ENCODE measurements around the gene CASK.
"Not testable (repeated sequence)": the region's sequence is repeated elsewhere in the genome, so short reads cannot be mapped to it uniquely, and the experiment has no call there.

Gene CASK

GRCh38 chrX:41655631-41656030 is 267.7 kb downstream of the CASK start:
- no peaks in the 10 kb centered on the region for H3K9me2 ChIP-seq (replicated peaks; ENCODE audit: insufficient read depth, low read length)
- no peaks in the 10 kb centered on the region for H3K36me3 ChIP-seq (replicated peaks; ENCODE audit: insufficient read depth, low read length)
- H3K79me2 ChIP-seq (ENCODE audit: low read length), result no peaks in the 10 kb centered on the region
- H3K27ac ChIP-seq (ENCODE audit: low read length), result no peak overlapping the region
- TF ChIP-seq CTCF (IDR thresholded peaks at IDR 0.05; ENCODE audit: low read length) (no peak), EZH2 (optimal IDR thresholded peaks at IDR 0.05; ENCODE audit: low read depth, low read length) (no peak), EZH2phosphoT487 (IDR thresholded peaks at IDR 0.05; ENCODE audit: low read length) (no peak)
- no peak overlapping the region for H3K4me2 ChIP-seq (ENCODE audit: low read depth, low read length)
- H2AFZ ChIP-seq (ENCODE audit: low read length), result no peak overlapping the region
- H3F3A ChIP-seq (ENCODE audit: insufficient read depth, low read length), result no peaks in the 10 kb centered on the region
- H3K4me1 ChIP-seq (ENCODE audit: low read length), result no peaks in the 10 kb centered on the region
- H3K4me3 ChIP-seq (ENCODE audit: low read length), result no peak overlapping the region
- no peaks in the 10 kb centered on the region for H4K20me1 ChIP-seq (ENCODE audit: insufficient read depth, low read length)
- H3K9ac ChIP-seq (ENCODE audit: low read length), result no peak overlapping the region
- H3K27me3 ChIP-seq (replicated peaks; ENCODE audit: insufficient read depth, low read length), result no peaks in the 10 kb centered on the region
- DNase-seq, result no peak
- H3K9me3 ChIP-seq (replicated peaks; ENCODE audit: insufficient read depth, low read length), result no peaks in the 10 kb centered on the region

- DNase-seq, result no peak
- H3K36me3 ChIP-seq (replicated peaks; ENCODE audit: insufficient read depth, low read length), result no peaks in the 10 kb centered on the region
These were observed 268.3 kb downstream of the CASK start for GRCh38 chrX:41655101-41655500.

DNA sequence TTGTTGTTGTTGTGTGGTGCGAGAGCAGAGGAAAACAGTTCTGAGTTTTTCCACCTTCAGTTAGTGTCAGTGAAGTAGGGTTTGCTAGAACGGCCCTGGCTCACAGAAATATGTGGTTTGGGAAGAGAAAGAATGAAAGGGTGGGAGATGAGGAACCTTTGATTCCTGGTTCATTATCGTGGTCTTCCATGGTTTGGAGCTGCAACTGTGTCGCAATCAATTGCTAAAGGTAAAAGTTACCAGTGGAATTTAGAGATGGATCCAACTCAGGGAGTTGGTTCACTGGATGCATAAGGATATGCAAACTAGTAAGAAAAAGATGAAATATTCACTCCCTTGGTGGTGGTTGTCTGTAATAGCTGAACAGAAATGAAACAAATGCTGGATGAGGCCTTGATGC is 270.2 kb downstream of the CASK start:
- Histone ChIP-seq H3K4me3 (ENCODE audit: low read length) (no peak overlapping the region), H3K27ac (ENCODE audit: low read length) (no peak overlapping the region), H3K4me1 (ENCODE audit: low read length) (no peaks in the 10 kb centered on the region), H3K9me3 (replicated peaks; ENCODE audit: insufficient read depth, low read length) (no peaks in the 10 kb centered on the region), H3K79me2 (ENCODE audit: low read length) (no peaks in the 10 kb centered on the region), H3F3A (ENCODE audit: insufficient read depth, low read length) (no peaks in the 10 kb centered on the region), H4K20me1 (ENCODE audit: insufficient read depth, low read length) (no peaks in the 10 kb centered on the region), H3K9ac (ENCODE audit: low read length) (no peak overlapping the region), H3K36me3 (replicated peaks; ENCODE audit: insufficient read depth, low read length) (no peaks in the 10 kb centered on the region), H3K27me3 (replicated peaks; ENCODE audit: insufficient read depth, low read length) (no peaks in the 10 kb centered on the region), H3K4me2 (ENCODE audit: low read depth, low read length) (no peak overlapping the region), H3K9me2 (replicated peaks; ENCODE audit: insufficient read depth, low read length) (no peaks in the 10 kb centered on the region), H2AFZ (ENCODE audit: low read length) (no peak overlapping the region)
- TF ChIP-seq CTCF (IDR thresholded peaks at IDR 0.05; ENCODE audit: low read length) (no peak), EZH2 (optimal IDR thresholded peaks at IDR 0.05; ENCODE audit: low read depth, low read length) (no peak), EZH2phosphoT487 (IDR thresholded peaks at IDR 0.05; ENCODE audit: low read length) (no peak)
- no peak for DNase-seq

More at GRCh38 chrX:41655101-41655500, 268.3 kb downstream of the CASK start:
- Histone ChIP-seq H3K9me3 (replicated peaks; ENCODE audit: insufficient read depth, low read length) (no peaks in the 10 kb centered on the region), H3K9ac (ENCODE audit: low read length) (no peak overlapping the region), H3K27ac (ENCODE audit: low read length) (no peak overlapping the region), H3F3A (ENCODE audit: insufficient read depth, low read length) (no peaks in the 10 kb centered on the region), H4K20me1 (ENCODE audit: insufficient read depth, low read length) (no peaks in the 10 kb centered on the region), H3K4me3 (ENCODE audit: low read length) (no peak overlapping the region), H3K9me2 (replicated peaks; ENCODE audit: insufficient read depth, low read length) (no peaks in the 10 kb centered on the region), H3K79me2 (ENCODE audit: low read length) (no peaks in the 10 kb centered on the region), H3K4me1 (ENCODE audit: low read length) (no peaks in the 10 kb centered on the region), H3K4me2 (ENCODE audit: low read depth, low read length) (no peak overlapping the region), H3K27me3 (replicated peaks; ENCODE audit: insufficient read depth, low read length) (no peaks in the 10 kb centered on the region), H2AFZ (ENCODE audit: low read length) (no peak overlapping the region)
- no peak for TF ChIP-seq EZH2 (optimal IDR thresholded peaks at IDR 0.05; ENCODE audit: low read depth, low read length)
- TF ChIP-seq CTCF (IDR thresholded peaks at IDR 0.05; ENCODE audit: low read length), result no peak
- TF ChIP-seq EZH2phosphoT487 (IDR thresholded peaks at IDR 0.05; ENCODE audit: low read length), result no peak

DNA sequence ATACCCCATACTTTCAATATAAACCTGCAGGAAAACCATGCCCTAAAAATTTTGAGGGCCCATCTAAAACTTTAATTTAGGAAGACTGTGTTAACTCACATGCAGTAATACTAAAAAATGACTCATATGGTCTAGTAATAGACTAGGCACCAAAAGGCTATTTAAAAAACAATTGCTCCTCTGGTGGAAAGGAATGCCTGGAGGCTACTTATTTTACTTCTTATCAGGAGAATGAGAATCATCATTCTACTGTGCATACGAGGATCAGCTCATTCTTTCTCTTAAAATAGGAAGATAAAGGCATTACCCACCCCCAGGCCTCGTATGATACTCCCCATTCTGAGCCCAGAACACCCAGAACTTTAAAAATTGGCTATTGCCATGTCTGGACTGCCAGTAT is 277.2 kb downstream of the CASK start:
- H4K20me1 ChIP-seq (ENCODE audit: insufficient read depth, low read length); H3K27me3 ChIP-seq (replicated peaks; ENCODE audit: insufficient read depth, low read length); H3F3A ChIP-seq (ENCODE audit: insufficient read depth, low read length); H3K4me1 ChIP-seq (ENCODE audit: low read length); H3K4me3 ChIP-seq (ENCODE audit: low read length); H3K4me2 ChIP-seq (ENCODE audit: low read depth, low read length); H3K9me3 ChIP-seq (replicated peaks; ENCODE audit: insufficient read depth, low read length); H3K79me2 ChIP-seq (ENCODE audit: low read length); H3K9me2 ChIP-seq (replicated peaks; ENCODE audit: insufficient read depth, low read length); H3K27ac ChIP-seq (ENCODE audit: low read length); DNase-seq; H2AFZ ChIP-seq (ENCODE audit: low read length); H3K9ac ChIP-seq (ENCODE audit: low read length); H3K36me3 ChIP-seq (replicated peaks; ENCODE audit: insufficient read depth, low read length): not testable (repeated sequence)
